ENCODE measurements around the gene CCR5.

The CCR5 gene

GRCh38 chr3:46398186-46398955, 27.6 kb downstream of the CCR5 start:
- TF ChIP-seq POLR2AphosphoS5 (IDR thresholded peaks at IDR 0.05; ENCODE audit: low read depth, low read length), result no peak

DNA sequence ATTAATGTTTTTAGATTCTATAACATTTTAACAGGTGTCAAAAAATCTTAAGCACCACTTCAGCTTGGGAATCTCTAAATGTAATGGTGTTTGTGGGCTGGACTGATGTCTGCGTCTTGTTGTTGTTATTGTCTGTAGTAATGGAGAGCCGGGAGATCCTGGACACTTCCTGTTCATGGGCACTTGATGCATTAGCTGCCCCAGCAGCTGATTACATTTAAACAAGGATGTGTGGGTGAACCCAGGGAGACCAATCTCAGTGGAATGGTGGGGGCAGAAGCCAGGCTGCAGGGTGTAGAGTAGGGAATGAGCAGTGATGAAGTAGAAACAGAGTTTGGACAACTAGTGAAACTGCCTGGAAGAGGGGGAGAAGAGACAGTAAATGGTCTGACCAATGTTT, 28.4 kb downstream of the CCR5 start:
- TF ChIP-seq FOXP2 (optimal IDR thresholded peaks at IDR 0.05; ENCODE audit: borderline replicate concordance, extremely low read depth, extremely low read length, insufficient read depth), result no peak
- no peak for TF ChIP-seq POLR2AphosphoS5 (IDR thresholded peaks at IDR 0.05; ENCODE audit: low read depth, low read length)
- TF ChIP-seq TAF1 (IDR thresholded peaks at IDR 0.05; ENCODE audit: borderline replicate concordance, insufficient read depth, low read length), result no peak
- TF ChIP-seq SIN3A (IDR thresholded peaks at IDR 0.05; ENCODE audit: borderline replicate concordance, insufficient read depth, low read length), result no peak
- TF ChIP-seq REST (IDR thresholded peaks at IDR 0.05; ENCODE audit: insufficient read depth in 1 of 2, low read depth in 2 of 2, low read length in 2 of 2), result no peak

DNA sequence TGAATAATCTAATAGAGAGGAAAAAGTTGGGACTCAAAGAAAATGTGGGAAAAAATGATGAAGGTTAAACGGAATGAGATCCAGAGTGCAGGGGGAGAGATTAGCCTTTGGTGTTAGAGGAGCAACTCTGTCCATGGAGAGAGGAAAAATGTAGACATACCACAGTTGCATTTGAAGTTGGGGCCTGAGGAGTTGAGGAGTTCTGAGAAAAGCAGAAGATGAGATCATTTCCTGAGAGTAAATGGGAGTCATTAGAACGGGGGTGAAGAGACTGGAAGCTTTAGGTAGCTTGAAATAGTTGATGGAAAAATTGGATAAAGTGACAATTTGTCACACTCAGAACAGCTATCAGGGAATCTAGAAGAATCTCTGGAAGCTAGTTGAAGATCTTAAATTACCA, 28.8 kb downstream of the CCR5 start:
- TF ChIP-seq TAF1 (IDR thresholded peaks at IDR 0.05; ENCODE audit: borderline replicate concordance, insufficient read depth, low read length) (no peak), POLR2AphosphoS5 (IDR thresholded peaks at IDR 0.05; ENCODE audit: low read depth, low read length) (no peak), SIN3A (IDR thresholded peaks at IDR 0.05; ENCODE audit: borderline replicate concordance, insufficient read depth, low read length) (no peak), FOXP2 (optimal IDR thresholded peaks at IDR 0.05; ENCODE audit: borderline replicate concordance, extremely low read depth, extremely low read length, insufficient read depth) (no peak), REST (IDR thresholded peaks at IDR 0.05; ENCODE audit: insufficient read depth in 1 of 2, low read depth in 2 of 2, low read length in 2 of 2) (no peak)

DNA sequence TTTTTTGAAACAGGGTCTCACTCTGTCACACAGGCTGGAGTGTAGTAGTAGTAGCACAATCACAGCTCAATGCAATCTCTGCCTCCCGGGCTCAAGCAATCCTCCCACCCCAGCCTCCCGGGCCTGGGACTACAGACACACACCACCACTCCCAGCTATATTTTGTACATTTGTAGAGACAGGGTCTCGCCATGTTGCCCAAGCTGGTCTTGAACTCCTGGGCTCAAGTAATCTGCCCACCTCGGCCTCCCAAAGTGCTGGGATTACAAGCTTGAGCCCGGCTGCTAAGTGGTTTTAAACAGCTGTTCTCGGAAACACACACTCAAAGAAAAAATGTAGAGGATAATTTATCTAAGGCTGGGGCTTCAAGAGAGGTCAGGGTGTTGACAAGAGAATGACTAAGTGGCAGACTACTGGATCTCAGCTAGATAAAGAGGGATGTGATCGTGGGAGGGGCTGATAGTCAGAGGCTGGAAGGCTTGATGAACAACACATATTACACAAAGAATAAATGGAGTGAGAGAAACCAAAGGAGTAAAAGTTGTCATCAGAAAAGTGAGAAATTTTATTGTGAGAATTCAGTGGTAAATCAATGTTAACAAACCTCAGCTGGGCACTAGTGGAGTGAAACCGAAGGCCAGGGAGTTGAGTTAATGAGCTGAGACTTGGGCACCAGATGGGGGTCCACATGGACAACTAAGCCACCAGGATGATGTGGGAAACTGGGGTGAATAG, 29.4 kb downstream of the CCR5 start:
- TF ChIP-seq SIN3A (IDR thresholded peaks at IDR 0.05; ENCODE audit: borderline replicate concordance, insufficient read depth, low read length) (no peak), TAF1 (IDR thresholded peaks at IDR 0.05; ENCODE audit: borderline replicate concordance, insufficient read depth, low read length) (no peak), POLR2AphosphoS5 (IDR thresholded peaks at IDR 0.05; ENCODE audit: low read depth, low read length) (no peak), FOXP2 (optimal IDR thresholded peaks at IDR 0.05; ENCODE audit: borderline replicate concordance, extremely low read depth, extremely low read length, insufficient read depth) (no peak), REST (IDR thresholded peaks at IDR 0.05; ENCODE audit: insufficient read depth in 1 of 2, low read depth in 2 of 2, low read length in 2 of 2) (no peak)

DNA sequence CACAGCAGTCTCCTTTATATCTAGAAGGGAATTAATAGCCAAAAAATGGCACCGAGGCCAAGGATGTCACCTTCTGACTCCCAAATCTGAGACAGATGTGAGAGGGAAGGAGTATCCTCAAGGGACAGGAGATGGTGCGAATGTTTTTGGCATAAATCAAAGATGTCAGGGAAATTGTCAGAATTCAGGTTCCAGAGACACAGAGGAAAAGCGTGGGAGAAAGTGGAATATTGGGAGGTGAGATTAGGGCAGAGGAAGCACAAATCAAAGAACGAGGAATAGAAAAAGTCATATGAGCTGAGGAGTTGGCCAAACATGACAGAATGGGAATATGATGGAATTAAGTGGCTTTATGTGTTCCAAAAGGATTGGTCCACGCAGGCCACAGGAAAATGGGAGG, 30.1 kb downstream of the CCR5 start:
- TF ChIP-seq TAF1 (IDR thresholded peaks at IDR 0.05; ENCODE audit: borderline replicate concordance, insufficient read depth, low read length) (no peak), REST (IDR thresholded peaks at IDR 0.05; ENCODE audit: insufficient read depth in 1 of 2, low read depth in 2 of 2, low read length in 2 of 2) (no peak), POLR2AphosphoS5 (IDR thresholded peaks at IDR 0.05; ENCODE audit: low read depth, low read length) (no peak), FOXP2 (optimal IDR thresholded peaks at IDR 0.05; ENCODE audit: borderline replicate concordance, extremely low read depth, extremely low read length, insufficient read depth) (no peak), SIN3A (IDR thresholded peaks at IDR 0.05; ENCODE audit: borderline replicate concordance, insufficient read depth, low read length) (no peak)
